GM21529 (cell line): ENCODE measurements around the gene ADARB2.
A peak's percentile ranks its signal among the peaks of the same experiment; 100 is the strongest.
"Not testable (repeated sequence)": the region's sequence is repeated elsewhere in the genome, so short reads cannot be mapped to it uniquely, and the experiment has no call there.

Experiments used
- ATAC-seq: cut with Tn5 transposase; IDR thresholded peaks from one replicate; pipeline ENCODE4 v1.9.1; 2021; ENCODE audit not compliant: unreplicated experiment

Gene ADARB2

DNA sequence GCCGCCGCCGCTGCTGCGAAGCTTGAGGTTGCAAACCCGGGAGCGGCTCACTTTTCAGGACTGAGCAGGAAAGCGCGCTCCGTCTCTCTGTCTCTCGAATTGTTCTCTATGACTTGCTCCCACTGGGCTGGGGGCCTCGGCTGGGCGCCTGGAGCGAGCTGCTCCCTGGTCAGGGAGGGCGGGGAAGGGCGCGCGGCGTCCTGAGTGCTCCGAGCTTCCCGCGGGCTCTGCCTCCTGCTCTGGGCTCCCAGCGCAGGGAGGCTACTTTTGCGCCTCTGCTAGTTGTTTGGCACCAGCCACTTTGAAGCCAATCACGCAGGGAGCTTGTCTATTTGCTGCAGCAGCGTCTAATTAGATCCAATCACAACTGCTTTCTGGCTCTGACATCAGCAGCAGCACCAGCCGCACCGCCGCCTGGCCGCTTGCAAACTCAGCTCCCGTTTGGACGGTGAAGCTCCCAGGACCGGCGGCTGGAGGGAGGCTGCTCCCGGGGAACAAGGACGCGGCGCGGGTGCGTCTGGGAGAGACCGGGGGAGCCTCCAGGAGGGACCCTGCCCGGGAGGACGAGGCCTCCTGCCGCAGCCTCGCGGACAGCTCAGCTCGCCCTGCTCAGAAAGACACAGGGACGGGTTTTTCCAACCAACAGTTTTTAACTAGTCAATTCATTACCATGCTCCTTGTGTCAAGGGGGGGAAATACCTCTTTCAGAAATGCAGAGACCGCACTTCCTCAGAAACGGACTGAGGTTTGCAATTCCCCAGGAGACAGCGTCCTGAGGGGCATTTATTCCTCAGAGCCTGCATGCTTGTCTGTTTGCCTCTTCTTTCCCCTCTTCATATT is at the start of gene ADARB2:
Gene ADARB2 (minus strand): TSS at position 304 of the 840 bp plus-strand sequence.
- ATAC-seq, result peak; percentile 74

DNA sequence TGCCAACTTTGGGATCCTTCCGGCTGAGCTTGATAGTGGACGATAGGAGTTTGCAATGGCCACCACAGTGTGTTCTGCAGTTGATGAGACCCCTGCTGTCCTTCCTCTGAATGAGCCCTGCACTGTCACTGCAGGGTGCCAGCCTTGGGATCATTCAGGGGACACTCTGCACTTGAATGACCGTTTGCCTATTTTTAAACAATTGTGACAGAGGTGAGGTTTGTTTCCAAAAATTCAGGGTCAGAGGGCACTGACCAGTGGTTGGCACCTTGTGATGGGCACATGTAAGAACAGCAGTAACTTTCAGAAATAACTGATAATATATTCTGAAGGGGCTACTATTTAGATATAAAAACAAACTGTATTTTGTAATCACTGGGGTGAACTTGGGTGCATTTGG is 48.5 kb upstream of the ADARB2 start:
- ATAC-seq, result no peak

DNA sequence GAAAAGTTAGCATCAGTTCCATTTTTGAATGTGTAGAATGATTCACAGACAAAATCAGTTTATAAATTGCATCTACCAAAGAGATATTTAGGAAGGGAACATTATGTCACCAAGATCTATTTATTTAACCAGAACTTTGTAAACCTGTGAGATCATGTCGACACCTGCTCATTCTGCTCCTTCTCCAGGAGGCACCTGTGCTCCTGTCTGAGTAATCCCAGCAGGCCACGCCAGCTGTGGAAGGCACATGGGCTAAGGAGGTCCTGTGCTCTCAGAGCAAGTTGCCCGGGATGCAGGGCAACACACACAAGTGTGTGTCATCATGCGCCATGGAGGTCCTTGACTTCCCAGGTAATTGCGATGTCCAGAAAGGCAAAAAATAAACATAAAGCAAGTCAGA is 45.5 kb upstream of the ADARB2 start:
- ATAC-seq, result no peak

DNA sequence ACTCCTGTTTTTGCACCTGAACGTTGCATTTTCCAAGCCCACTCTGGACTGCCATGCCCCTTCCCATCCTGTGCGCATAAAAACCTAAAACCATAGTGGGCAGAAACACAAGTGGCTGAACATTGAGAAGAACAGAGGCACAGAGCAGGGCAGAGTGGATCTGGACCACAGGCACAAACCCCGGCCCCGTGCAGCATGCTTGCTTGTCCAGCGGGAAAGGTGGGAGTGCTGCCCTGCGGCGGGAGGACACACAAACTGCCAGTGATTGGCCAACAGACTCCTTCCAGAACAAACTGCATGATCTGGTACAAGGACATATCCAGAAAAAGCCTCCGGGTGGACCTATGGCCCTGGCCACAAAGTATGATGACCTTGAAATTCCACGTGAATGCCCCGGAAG is 42.5 kb upstream of the ADARB2 start:
- no peak for ATAC-seq

DNA sequence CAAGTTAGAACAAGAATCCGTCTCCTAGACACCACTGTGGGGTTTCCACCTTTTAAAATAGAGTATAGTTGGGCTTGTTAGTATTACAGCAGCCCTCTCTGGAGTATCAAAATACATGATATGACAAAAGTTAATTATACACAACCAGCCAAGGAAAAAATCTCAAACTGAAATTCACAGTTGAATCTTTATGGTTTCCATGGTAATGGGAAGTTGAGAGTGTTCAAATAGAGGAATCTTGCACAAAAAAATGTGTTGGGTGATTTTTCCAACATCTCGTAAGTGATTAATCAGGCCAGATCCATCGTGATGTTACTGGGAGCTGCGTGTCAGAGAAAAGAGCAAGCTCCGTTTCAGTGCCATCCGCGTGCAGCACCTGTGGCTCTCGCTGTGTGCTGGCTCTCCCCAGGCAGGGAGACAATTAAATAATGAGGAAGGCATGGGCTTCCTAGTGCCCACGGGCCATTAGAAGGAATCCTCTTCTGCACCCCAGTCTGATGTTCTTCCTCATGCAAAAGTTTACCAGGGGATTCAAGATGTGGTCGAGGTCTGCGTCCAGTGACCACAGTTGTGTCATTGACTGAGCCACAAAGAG is 41.1 kb upstream of the ADARB2 start:
- ATAC-seq, result no peak

DNA sequence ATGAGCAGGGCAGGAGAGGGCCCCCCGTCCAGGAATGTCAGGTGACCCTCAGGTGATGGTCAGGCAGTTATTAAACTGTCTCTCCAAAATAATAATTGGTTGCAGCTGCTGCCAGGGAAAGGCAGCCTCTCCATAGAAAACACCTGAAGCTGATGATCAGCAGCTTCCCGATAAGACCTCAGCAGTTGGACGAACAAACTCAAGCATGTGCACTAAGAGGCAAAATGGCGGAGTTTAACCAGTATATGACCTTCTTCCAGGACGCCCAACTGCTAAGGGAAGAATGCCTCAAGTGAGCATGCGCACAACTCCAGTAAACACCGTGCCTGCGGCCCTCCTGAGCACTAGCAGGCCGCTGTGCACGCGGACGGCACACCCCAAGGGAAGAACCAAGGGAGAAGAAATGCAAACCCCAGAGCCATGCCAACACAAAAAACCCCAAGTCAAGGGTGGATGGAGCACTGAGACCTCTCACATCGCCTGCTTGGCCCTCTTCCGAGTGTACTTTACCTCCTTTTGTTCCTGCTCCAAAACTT is 38.9 kb upstream of the ADARB2 start:
- no peak for ATAC-seq

DNA sequence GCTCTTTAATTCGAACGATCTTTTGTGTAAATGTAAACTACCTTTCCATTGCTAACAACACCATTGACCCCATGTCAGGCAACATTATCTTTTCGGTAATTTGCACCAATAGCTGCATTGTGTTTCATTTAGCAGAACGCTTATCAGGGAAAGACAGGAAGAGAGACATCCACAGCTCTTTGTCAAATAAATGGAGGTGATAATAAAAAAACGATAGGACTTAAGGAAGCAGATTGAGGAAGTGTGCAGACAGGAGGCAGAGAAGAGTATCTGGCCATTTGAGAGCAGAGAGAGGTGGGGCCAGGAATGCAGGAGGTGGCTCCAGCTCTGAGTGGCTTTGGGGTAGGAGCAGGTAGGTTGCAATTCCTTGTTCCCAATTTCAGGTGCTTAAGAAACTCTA is 37.5 kb upstream of the ADARB2 start:
- no peak for ATAC-seq

DNA sequence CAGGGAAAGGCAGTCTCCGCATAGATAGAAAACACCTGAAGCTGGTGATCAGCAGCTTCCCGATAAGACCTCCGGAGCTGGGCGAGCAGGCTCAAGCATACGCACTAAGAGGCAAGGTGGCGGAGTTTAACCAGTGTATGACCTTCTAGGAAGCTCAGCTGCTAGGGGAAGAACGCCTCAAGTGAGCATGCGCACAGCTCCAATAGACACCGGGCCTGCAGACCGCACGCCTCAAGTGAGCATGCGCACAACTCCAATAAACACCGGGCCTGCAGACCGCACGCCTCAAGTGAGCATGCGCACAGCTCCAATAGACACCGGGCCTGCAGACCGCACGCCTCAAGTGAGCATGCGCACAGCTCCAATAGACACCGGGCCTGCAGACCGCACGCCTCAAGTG is 35.9 kb upstream of the ADARB2 start:
- ATAC-seq, result not testable (repeated sequence)

DNA sequence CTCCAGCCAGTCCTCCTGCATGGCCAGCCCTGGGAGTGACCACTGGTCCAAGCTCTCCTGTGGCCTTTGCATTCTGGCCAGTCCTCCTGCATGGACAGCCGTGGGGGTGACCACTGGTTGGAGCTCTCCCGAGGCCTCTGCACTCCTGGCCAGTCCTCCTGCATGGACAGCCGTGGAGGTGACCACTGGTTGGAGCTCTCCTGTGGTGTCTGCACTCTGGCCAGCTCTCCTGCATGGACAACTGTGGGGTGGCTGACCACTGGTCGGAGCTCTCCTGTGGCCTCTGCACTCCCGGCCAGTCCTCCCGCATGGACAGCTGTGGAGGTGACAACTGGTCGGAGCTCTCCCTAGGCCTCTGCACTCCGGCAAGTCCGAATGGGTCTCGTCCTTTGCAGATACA is 28.7 kb upstream of the ADARB2 start:
- no peak for ATAC-seq

DNA sequence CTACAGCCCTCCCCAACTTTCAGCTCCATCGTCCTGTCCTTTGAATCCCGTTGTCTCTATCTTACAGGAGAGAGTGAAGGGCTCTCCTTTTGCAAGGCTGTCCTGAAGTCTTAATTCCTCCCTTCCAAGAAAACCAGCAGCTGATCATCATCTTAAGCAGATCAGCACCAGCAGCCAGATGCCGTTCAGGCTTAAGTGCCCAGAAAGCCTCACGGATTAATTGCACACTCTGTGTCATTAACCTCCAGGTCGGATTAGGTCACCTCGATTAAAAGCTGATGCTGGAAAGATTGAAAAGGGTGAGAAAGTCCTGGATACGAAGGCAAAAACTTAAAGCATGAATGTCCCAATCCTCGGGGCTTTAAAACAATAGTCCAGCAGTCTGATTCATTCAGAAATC is 24.8 kb upstream of the ADARB2 start:
- ATAC-seq, result no peak

DNA sequence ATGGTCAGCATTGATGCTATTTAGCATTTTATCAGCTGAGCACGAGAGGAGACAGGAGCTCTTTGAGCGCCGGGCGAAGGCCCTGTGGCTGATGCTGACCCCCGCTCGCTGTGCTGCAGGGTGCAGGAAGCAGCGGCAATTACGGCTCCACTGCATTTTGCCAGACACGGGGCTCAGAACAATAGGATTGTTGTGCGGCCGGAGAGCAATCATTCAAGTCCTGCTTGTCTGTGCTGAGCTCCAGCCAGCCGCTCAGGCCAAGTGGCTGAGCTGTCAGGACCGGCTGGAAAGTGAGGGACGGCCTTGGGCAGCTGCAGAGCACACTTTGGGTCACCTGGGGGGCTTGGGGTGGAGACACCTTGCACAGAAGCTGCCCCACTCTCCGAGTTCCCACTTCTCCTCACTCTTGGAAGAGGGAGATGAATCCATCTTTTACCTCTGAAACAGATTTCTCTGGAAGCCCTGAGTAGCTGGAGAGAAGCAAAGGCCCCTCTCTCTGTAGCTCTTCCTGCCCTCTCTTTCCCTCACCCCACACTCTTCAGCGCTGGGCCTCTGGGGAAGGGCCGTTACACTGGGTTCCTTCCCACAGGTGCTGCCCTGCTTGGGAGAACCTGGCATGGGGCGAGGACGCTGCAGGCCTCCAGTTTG is 17.3 kb upstream of the ADARB2 start:
- ATAC-seq, result no peak

DNA sequence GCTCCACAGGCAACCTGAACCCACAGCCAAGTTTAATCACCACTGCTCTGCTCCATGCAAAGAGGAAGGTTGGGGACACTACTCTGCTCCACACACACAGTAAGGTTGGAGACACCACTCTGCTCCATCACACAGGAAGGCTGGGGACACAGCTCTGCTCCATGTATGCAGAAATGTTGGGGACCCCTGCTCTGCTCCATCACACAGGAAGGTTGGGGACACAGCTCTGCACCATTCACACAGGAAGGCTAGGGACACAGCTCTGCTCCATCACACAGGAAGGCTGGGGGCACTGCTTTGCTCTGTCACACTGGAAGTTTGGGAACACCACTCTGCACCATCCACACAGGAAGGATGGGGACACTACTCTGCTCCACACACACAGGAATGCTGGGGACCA is 14.8 kb upstream of the ADARB2 start:
- no peak for ATAC-seq

DNA sequence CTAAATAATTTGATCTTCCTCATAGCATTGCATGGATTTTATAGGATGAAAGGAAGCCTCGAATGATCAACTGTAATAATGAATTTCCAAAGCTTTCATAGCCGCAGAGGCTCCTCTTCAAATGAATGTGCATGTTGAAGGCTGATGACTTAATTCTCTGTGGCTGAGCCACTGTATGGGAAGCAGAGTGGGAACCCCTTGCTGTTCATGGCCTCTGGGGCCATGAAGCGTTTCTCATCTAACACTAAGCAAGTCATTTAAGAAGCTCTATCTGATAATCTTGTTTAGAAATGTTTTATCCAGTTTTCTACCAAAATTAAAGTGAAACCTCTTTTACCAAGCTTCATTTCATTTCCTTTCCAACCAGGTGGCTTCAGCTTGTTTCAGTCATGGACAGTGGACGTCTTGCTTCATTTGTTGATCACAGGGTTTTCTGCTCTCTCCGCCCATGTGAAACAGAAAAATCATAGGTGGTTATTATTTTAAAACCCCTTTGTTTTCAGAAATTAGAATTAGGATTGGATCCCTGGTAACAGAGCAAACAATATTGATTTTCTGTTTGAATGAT is 10.3 kb upstream of the ADARB2 start:
- no peak for ATAC-seq

DNA sequence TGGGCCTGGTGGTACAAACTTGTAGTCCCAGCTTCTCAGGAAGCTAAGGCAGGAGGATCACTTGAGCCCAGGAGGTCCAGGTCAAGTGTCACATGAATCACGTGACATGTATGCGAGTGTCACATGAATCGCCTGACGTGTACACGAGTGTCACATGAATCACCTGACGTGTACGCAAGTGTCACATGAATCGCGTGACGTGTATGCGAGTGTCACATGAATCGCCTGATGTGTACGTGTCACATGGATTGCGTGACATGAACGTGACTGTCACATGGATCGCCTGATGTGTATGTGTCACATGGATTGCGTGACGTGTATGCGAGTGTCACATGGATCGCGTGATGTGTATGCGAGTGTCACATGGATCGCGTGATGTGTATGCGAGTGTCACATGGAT is 9.5 kb upstream of the ADARB2 start:
- ATAC-seq, result no peak

DNA sequence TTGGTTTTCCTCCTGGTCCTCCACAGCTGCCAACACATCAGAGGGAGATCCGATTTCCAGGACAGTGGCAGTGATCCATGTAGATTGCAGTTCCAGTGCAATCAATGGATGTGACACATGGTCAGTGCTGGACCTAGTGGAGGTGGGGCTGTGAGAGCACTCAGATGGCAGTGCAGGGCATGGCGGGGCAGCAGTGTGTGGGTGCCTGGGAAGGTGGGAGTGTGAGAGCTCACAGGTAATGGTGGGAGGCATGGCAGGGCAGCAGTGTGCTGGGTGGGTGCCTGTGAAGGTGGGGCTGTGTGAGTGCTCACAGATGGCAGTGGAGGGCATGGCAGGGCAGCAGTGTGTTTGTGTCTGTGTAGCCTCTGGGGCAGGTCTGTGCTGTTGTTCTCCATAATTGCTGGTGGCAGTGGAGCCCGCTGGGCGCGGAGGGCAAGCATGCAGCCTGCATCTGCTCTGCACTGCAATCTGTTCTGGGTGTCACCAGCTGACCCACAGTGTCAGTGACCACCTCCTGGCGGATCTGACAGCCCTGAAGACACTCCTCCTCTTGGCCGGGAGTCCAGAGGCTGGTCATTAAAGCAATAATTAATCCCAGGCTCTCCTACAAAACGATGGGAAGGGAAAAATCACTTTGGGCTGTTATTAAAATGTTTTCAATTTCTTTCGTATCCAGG is 8.6 kb upstream of the ADARB2 start:
- no peak for ATAC-seq

DNA sequence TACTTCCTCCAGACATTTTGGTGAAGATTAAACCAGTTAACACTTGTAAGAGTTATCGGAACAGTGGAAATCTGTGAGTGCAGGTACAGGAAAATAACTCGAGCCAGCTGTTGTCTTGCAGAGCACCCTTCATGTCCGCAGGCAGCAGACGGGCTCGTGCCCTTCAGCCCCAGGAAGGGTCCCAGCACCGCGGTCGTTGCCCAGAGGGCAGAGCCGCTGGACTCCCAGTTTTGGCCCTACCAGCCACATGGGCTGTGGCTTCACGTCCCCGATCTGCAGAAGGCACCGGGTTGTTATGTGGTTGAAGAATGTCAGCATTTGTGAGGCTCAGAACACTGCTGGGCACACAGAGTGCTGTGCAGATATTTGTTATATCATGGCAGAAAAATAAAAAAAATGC is 7.2 kb upstream of the ADARB2 start:
- ATAC-seq, result no peak

DNA sequence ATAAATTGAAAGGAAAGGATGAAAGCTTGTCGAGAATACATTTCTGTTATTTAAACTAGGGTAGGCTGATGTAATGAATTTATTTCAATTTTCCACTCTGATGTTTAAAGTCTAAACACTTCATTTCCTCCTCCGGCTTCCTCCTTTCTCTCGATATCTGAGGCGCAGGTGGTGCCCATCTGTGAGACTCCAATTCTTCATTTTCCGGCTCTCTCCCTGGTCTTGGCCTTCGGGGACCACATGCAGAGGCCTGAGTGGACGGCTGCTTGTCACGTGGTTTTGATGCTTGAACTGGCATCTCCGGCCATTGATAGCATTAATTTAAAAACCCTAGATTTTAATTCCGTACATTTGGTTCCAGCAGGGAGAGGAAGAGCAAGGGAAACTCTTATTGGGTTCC is 5.8 kb upstream of the ADARB2 start:
- ATAC-seq, result no peak

DNA sequence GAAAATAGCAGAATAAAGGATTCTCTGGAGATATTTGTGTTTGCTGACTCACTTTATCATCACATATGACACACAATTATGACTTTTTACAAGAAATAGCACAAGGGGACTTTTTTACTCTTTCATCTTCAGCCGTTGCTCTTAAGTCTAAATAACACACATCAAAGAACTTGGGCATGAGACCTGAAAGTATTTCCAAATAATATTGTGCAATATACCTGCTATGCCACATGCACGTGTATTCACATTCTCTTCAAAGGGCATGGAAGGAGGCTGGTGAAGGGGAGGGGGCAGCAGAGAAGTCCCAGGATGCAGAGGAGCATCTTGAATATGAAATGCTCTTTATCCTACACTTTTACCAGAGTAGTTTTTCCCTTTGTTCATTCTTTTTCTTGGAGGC is 4.1 kb upstream of the ADARB2 start:
- ATAC-seq, result no peak

DNA sequence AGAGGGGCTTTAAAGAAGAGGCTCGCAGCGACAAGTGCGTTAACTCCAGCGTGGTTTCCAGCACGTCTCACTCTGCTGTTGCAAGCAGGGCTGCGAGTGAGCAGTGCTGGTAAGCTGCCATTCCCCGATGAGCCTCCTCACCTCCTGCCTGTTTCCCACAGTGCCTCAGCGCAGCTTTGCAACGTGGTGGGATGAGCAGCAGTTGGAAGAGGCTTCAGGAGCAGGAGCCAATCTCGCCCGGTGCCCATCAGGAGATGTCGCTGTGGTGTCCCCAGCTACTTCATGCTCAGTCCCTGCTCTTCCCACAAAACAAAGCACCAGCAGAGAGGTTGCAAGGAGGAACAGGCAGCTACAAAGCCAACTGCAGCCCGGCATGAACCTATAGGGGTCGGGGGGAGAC is 2.4 kb upstream of the ADARB2 start:
- ATAC-seq, result no peak

DNA sequence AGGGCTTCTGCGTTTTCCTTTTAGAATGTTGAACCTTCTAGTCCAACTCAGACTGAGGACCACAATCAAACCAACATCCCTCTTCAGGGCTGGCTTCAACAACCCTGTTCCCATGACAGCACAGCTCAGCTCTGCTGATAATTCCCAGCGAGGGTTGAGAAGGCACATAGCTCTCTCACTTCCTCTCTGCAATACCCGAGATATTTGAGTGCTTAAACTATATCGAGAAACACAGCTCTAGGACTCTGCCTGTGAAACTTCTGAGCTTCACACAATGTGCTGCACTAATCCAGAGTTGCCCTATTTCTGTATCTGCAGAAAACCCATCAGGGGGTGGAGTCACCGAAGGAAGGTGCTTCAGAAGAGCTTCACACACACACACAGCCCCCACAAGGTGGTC is 1.6 kb upstream of the ADARB2 start:
- peak; percentile 69 for ATAC-seq

DNA sequence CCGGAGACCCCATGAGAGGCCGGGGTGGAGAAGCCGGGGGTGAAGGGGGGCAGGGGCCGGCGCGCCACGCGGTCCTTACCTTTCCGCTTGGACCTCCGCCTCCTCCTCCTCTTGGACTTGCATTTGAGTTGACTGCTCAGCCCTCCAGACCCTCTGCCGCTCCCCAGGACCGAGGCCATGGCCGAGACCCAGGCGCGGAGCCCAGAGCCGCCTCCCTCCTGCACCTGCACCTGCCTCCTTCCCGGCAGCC is 428 bp downstream of the ADARB2 start:
- ATAC-seq, result no peak
